Measurements from ENCODE around the gene GNAS. TPM values are rescaled to one million over a fixed set of nuclear protein-coding genes. Genes with fewer than 3 reads are reported as not detected.
A peak's percentile ranks its signal among the peaks of the same experiment; 100 is the strongest.

The GNAS gene
- total RNA-seq, 2 experiments from 2014 or later, result 1,245 to 1,317 TPM

DNA sequence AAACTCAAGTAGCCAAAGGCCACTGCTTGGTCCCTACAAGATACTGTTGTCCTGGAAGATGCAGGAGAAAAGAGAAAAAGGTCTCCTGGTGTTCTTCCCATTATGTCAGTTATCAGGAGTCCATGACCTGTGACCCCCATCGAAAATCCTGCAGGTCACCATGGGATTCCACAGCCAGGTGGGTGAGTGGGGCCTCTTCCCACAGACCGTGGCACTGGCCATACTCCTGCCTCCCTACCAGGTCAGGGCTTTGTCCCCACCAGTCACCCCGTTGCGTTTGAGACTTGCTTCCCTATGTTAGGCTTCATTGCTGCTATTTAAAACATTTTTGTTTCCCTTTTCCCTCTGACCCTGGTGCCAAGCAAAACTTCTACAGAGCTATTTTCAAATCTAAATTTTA, 60.6 kb downstream of the GNAS start:
- Histone ChIP-seq H3K4me1 (ENCODE audit: insufficient read depth, low read length) (peaks cover 7% of the 10 kb centered on the region), H3K27ac (ENCODE audit: low read depth in 1 of 2, low read length in 2 of 2) (no peak overlapping the region), H3K4me3 (ENCODE audit: low read length) (no peak overlapping the region), H3K9me3 (ENCODE audit: control insufficient read depth in 1 of 2, insufficient read depth in 1 of 2, low read length in 2 of 2) (peaks cover 0 to 3% of the 10 kb centered on the region in 2 experiments), H3K36me3 (ENCODE audit: insufficient read depth, low read length) (peaks cover 35% of the 10 kb centered on the region), H3K27me3 (ENCODE audit: control insufficient read depth in 1 of 2, insufficient read depth in 2 of 2, low read length in 2 of 2) (no peaks in the 10 kb centered on the region)
- no peaks in the 10 kb centered on the region for H3K9me3 Mint-ChIP-seq
- H3K4me3 Mint-ChIP-seq, result no peak overlapping the region
- intact Hi-C loops (cut with DNase I, micrococcal nuclease), result no loop called here
- DNase-seq (no peak), ATAC-seq (ENCODE audit: poor library complexity) (no peak)
- TF ChIP-seq, protein P1, sequence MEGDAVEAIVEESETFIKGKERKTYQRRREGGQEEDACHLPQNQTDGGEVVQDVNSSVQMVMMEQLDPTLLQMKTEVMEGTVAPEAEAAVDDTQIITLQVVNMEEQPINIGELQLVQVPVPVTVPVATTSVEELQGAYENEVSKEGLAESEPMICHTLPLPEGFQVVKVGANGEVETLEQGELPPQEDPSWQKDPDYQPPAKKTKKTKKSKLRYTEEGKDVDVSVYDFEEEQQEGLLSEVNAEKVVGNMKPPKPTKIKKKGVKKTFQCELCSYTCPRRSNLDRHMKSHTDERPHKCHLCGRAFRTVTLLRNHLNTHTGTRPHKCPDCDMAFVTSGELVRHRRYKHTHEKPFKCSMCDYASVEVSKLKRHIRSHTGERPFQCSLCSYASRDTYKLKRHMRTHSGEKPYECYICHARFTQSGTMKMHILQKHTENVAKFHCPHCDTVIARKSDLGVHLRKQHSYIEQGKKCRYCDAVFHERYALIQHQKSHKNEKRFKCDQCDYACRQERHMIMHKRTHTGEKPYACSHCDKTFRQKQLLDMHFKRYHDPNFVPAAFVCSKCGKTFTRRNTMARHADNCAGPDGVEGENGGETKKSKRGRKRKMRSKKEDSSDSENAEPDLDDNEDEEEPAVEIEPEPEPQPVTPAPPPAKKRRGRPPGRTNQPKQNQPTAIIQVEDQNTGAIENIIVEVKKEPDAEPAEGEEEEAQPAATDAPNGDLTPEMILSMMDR (IDR thresholded peaks at IDR 0.05), result no peak
- H3K36me3 Mint-ChIP-seq (ENCODE audit: low read depth), result peaks cover 47% of the 10 kb centered on the region
- POLR2A ChIA-PET, result interaction anchor here (1.0 kb wide), 1 partner anchor 22 kb away, joined by 4 read pairs; no protein-coding TSS in a partner anchor
- peaks cover 35% of the 10 kb centered on the region for H3K4me1 Mint-ChIP-seq (ENCODE audit: low read depth)
- H3K27me3 Mint-ChIP-seq, result no peaks in the 10 kb centered on the region
- CTCF ChIA-PET, result no interaction called here
- H3K27ac Mint-ChIP-seq, result peak overlapping the region; percentile 72

DNA sequence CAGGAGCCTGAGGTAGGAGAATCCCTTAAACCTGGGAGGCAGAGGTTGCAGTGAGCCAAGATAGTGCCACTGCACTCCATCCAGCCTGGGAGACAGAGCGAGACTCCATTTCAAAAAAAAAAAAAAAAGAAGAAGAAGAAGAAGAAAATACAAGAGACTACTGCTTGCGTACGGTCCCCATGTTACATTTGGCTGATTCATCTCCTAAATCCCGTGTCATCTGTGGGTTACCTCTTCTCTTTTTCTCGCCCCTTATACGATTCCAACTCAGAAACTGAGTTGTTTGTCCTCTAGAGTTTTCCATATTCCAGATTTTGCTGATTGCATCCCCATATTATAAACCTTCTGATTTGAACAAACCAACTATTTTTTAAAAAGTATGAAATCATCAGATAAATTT, 66.1 kb downstream of the GNAS start:
- no peak for DNase-seq
- no peaks in the 10 kb centered on the region for H3K9me3 Mint-ChIP-seq
- CTCF ChIA-PET, result no interaction called here
- TF ChIP-seq, protein P1 (IDR thresholded peaks at IDR 0.05), result no peak
- Histone ChIP-seq H3K27ac (ENCODE audit: low read depth in 1 of 2, low read length in 2 of 2) (no peak overlapping the region), H3K4me3 (ENCODE audit: low read length) (no peak overlapping the region), H3K4me1 (ENCODE audit: insufficient read depth, low read length) (no peaks in the 10 kb centered on the region), H3K36me3 (ENCODE audit: insufficient read depth, low read length) (no peaks in the 10 kb centered on the region), H3K9me3 (ENCODE audit: control insufficient read depth in 1 of 2, insufficient read depth in 1 of 2, low read length in 2 of 2) (peaks cover 0 to 3% of the 10 kb centered on the region in 2 experiments), H3K27me3 (ENCODE audit: control insufficient read depth in 1 of 2, insufficient read depth in 2 of 2, low read length in 2 of 2) (no peaks in the 10 kb centered on the region)
- no peak for ATAC-seq (ENCODE audit: poor library complexity)
- H3K27ac Mint-ChIP-seq, result no peak overlapping the region
- no peak overlapping the region for H3K4me3 Mint-ChIP-seq
- H3K4me1 Mint-ChIP-seq (ENCODE audit: low read depth), result no peaks in the 10 kb centered on the region
- H3K27me3 Mint-ChIP-seq, result no peaks in the 10 kb centered on the region
- POLR2A ChIA-PET, result interaction anchor here (1.2 kb wide), 1 partner anchor 9 kb away, joined by 3 read pairs; no protein-coding TSS in a partner anchor
- intact Hi-C loops (cut with DNase I, micrococcal nuclease), result no loop called here
- no peaks in the 10 kb centered on the region for H3K36me3 Mint-ChIP-seq (ENCODE audit: low read depth)

DNA sequence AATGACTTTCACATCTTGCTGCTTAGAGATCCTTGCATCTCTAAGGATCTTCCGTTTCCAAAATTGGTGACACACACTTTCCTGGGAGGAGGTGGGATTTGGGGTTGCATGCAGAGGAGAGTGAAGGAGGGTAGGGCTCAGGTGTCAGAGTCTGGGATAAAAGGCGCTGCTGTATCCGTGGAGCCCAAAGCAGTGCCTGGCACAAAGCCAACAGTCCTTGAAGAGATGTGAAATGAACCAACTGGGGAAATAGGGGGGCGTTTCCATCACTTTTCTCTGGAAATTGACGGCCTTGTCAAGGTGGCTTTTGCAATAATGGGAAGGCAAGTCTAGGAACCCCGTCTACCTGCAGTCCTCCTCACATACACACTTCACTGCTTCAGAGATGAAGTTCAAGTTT, 69.0 kb downstream of the GNAS start:
- no peak overlapping the region for H3K27ac ChIP-seq (ENCODE audit: low read depth in 1 of 2, low read length in 2 of 2)
- no peak overlapping the region for H3K4me3 ChIP-seq (ENCODE audit: low read length)
- H3K27me3 Mint-ChIP-seq, result no peaks in the 10 kb centered on the region
- no peaks in the 10 kb centered on the region for H3K4me1 Mint-ChIP-seq (ENCODE audit: low read depth)
- intact Hi-C loops (cut with DNase I, micrococcal nuclease), result no loop called here
- TF ChIP-seq, protein P1 (IDR thresholded peaks at IDR 0.05), result no peak
- DNase-seq (no peak), ATAC-seq (ENCODE audit: poor library complexity) (no peak)
- ChIA-PET CTCF (interaction anchor here (1.8 kb wide), 1 partner anchor 14 kb away, joined by 5 read pairs; no protein-coding TSS in a partner anchor), POLR2A (no interaction called here)
- no peaks in the 10 kb centered on the region for H3K36me3 ChIP-seq (ENCODE audit: insufficient read depth, low read length)
- no peak overlapping the region for H3K4me3 Mint-ChIP-seq
- H3K36me3 Mint-ChIP-seq (ENCODE audit: low read depth), result no peaks in the 10 kb centered on the region
- H3K4me1 ChIP-seq (ENCODE audit: insufficient read depth, low read length), result no peaks in the 10 kb centered on the region
- no peaks in the 10 kb centered on the region for H3K9me3 Mint-ChIP-seq
- H3K9me3 ChIP-seq (ENCODE audit: control insufficient read depth in 1 of 2, insufficient read depth in 1 of 2, low read length in 2 of 2), result peaks cover 0 to 3% of the 10 kb centered on the region in 2 experiments
- H3K27ac Mint-ChIP-seq, result no peak overlapping the region
- H3K27me3 ChIP-seq (ENCODE audit: control insufficient read depth in 1 of 2, insufficient read depth in 2 of 2, low read length in 2 of 2), result no peaks in the 10 kb centered on the region

Data from CD4-positive, alpha-beta T cell (primary cell).